Mucosa of descending colon (tissue), 3 donors: ENCODE results near the gene MCM3AP. TPM values are rescaled to one million over a fixed set of nuclear protein-coding genes. Genes with fewer than 3 reads are reported as not detected.

Experiments used
- ATAC-seq: fragments of 200-7000 bp; cut with Tn5 transposase; one replicate; pipeline ENCODE4 v1.9.1; 2020; ENCODE audit warnings: mild to moderate bottlenecking, moderate library complexity
- DNase-seq, 3 donors: peaks; one replicate each; pipeline ENCODE4 v3.0.0-alpha.2; 2020
- H3K36me3 ChIP-seq: fragments of 200-600 bp; one replicate; pipeline ENCODE4 v1.8.0; 2021; ENCODE audit warnings: low read depth, mild to moderate bottlenecking
- H3K4me1 ChIP-seq: fragments of 200-600 bp; one replicate; pipeline ENCODE4 v1.8.0; 2021; ENCODE audit warnings: low read depth, mild to moderate bottlenecking
- H3K4me3 ChIP-seq: fragments of 200-600 bp; one replicate; pipeline ENCODE4 v1.8.0; 2021; ENCODE audit warnings: mild to moderate bottlenecking
- H3K9me3 ChIP-seq: fragments of 200-600 bp; one replicate; pipeline ENCODE4 v1.8.0; 2021; ENCODE audit warnings: mild to moderate bottlenecking
- CTCF ChIP-seq: fragments of 200-600 bp; IDR thresholded peaks from one replicate; pipeline ENCODE4 v1.8.0; 2022; ENCODE audit warnings: antibody characterized with exemption, mild to moderate bottlenecking
- intact Hi-C, 2 donors: fragments of 100-400 bp; cut with DNase I in 1 of 2; cut with micrococcal nuclease in 1 of 2; formaldehyde crosslinking; loops; one replicate each; pipeline versions ENCODE4 v1.11.0 to v1.11.1; 2022; cut with DNase I, micrococcal nuclease
- total RNA-seq, 3 donors: library from RNA; stranded (reverse); fragmentation: NEBNext Ultra II Directional in 2 of 3; extraction: Animal tissue kit (Norgen Biotek cat#: 25700) in 2 of 3; gene quantifications; one replicate each; pipeline versions ENCODE4 v1.2.1 to v1.2.4, GENCODE V29; 2021 to 2023
- donor health status: DM: no; HTN: no; CAD: no; lungs with moderate emphysema.
- donor health status: DM: no; HTN: no; CAD: no.
- donor health status: DM: no; HTN: yes; CAD: no.

Gene MCM3AP
- total RNA-seq, 3 donors from 2014 or later, result 90.9 to 109 (median 98.1) TPM

GRCh38 chr21:46221664-46222435 lies 63.6 kb downstream of the MCM3AP start:
- DNase-seq (no peak), ATAC-seq (no peak)
- Histone ChIP-seq H3K9me3 (no peaks in the 10 kb centered on the region), H3K4me3 (no peak overlapping the region), H3K36me3 (no peaks in the 10 kb centered on the region), H3K4me1 (peaks cover 3% of the 10 kb centered on the region)
- no peak for TF ChIP-seq CTCF
- intact Hi-C loops, result no loop called here

DNA sequence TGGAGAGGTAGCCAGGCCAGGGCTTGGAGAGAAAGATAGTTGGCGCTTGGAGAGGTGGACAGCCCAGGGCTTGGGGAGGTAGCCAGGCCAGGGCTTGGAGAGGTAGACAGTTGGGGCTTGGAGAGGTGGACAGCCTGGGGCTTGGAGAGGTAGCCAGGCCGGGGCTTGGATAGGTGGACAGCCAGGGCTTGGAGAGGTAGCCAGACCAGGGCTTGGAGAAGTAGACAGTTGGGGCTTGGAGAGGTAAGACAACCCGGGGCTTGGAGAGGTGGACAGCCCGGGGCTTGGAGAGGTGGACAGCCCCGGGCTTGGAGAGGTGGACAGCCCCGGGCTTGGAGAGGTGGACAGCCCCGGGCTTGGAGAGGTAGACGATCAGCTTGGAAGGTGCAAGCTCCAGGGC lies 64.6 kb downstream of the MCM3AP start:
- DNase-seq, result no peak
- no peak for ATAC-seq
- no peak for TF ChIP-seq CTCF
- intact Hi-C loops, result no loop called here
- Histone ChIP-seq H3K9me3 (no peaks in the 10 kb centered on the region), H3K4me1 (no peaks in the 10 kb centered on the region), H3K36me3 (no peaks in the 10 kb centered on the region), H3K4me3 (no peak overlapping the region)

- intact Hi-C loops, result no loop called here
- ATAC-seq, result no peak
- H3K4me3 ChIP-seq, result no peak overlapping the region
- TF ChIP-seq CTCF, result no peak
- DNase-seq, result no peak
- no peaks in the 10 kb centered on the region for H3K4me1 ChIP-seq
- no peaks in the 10 kb centered on the region for H3K36me3 ChIP-seq
- H3K9me3 ChIP-seq, result no peaks in the 10 kb centered on the region
Observed at GRCh38 chr21:46220275-46220810, 65.1 kb downstream of the MCM3AP start.

GRCh38 chr21:46219591-46220239 lies 65.7 kb downstream of the MCM3AP start:
- Histone ChIP-seq H3K4me1 (no peaks in the 10 kb centered on the region), H3K4me3 (no peak overlapping the region), H3K9me3 (no peaks in the 10 kb centered on the region), H3K36me3 (no peaks in the 10 kb centered on the region)
- TF ChIP-seq CTCF, result no peak
- intact Hi-C loops, result no loop called here
- DNase-seq, result no peak
- no peak for ATAC-seq

DNA sequence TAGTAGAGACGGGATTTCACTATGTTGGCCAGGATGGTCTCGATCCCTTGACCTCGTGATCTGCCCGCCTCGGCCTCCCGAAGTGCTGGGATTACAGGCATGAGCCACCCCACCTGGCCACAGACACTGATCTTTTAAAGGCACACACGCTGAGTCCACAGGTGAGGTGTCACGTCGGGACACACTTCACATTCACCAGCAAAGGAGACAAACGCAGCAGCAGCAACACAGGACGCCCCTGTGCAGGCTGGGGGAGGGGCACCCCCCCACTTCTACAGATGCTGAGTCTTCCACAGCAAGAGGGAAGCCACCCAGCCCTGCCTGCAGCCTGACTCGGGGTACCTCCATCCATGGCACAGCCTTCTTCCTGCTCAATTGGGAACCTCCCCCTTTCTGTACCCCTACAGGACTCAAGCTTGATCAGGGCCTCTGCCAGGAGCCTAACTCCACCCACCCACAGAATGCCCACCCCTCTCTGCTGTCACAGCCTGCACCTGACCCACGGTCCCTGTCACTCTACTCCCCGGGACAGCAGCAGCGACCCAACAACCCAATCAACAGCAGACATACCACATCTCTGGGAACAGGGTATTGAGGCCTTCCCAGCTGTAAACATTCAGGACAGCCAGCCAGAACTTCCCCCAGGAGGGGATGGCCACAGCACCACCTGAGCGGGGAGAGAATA lies 66.4 kb downstream of the MCM3AP start:
- no peak overlapping the region for H3K4me3 ChIP-seq
- DNase-seq, result no peak
- H3K4me1 ChIP-seq, result no peaks in the 10 kb centered on the region
- H3K36me3 ChIP-seq, result no peaks in the 10 kb centered on the region
- H3K9me3 ChIP-seq, result no peaks in the 10 kb centered on the region
- intact Hi-C loops, result no loop called here
- ATAC-seq, result no peak
- TF ChIP-seq CTCF, result no peak
